ENCODE measurements around the gene ROBO1.
"Not testable (repeated sequence)": the region's sequence is repeated elsewhere in the genome, so short reads cannot be mapped to it uniquely, and the experiment has no call there.

ROBO1 gene

GRCh38 chr3:78732893-78733292 is 1034.9 kb downstream of the ROBO1 start:
- no peak for DNase-seq (ENCODE audit: low read depth)

DNA sequence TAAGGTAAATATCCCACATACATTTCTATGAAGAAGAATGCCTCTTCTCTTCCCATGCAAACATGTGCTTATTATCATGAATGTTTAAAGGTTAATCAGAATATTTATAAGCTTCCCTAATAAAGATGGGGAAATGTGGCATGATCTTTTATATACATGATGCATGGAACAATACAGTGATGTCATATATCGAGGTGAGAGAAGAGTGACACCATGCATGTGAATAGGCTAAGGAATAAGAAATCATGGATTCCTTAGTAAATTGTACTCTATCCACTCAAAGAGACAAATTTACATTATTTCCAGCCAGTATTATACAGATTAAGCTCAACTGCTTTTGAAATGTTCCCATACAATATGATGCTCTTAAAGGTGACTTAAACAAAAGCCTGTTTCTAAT is 1035.3 kb downstream of the ROBO1 start:
- DNase-seq (ENCODE audit: low read depth), result no peak

- DNase-seq (ENCODE audit: low read depth), result no peak
Observed at GRCh38 chr3:78729946-78730345, 1037.9 kb downstream of the ROBO1 start.

GRCh38 chr3:78728406-78729145 is 1039.2 kb downstream of the ROBO1 start:
- DNase-seq (ENCODE audit: low read depth), result no peak

GRCh38 chr3:78726545-78726944 is 1041.3 kb downstream of the ROBO1 start:
- no peak for DNase-seq (ENCODE audit: low read depth)

GRCh38 chr3:78725703-78726246 is 1042.0 kb downstream of the ROBO1 start:
- no peak for DNase-seq (ENCODE audit: low read depth)

DNA sequence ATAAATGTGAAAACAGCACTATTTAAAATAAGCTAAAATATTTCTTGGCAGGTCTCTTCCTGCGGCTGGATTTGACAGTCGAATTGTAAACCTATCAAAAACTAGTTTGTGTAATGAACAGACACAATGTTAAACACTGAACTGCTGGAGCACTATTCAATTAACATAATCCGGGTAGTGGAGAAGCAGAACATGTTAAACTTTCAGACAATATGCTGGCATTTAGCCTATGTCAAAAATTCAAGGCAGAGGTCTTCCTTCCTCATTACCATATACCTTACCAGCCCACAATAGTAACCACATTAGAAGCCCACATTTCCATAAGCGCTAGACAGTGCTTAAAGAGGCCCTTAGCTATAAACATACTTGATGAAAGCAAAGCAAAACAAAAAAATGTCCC is 1042.9 kb downstream of the ROBO1 start:
- DNase-seq (ENCODE audit: low read depth), result no peak

DNA sequence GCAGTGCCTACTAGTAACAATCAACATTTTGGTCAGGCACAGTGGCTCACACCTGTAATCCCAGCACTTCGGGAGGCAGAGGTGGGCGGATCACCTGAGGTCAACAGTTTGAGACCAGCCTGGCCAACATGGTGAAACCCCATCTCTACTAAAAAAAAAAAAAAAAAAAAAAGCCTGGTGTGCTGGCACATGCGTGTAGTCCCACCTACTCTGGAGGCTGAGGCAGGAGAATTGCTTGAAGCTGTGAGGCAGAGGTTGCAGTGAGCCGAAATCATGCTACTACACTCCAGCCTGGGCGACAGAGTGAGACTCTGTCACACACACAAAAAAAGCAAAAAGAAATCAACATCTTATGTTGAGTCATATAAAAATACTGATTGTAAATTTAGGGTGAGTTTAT is 1043.4 kb downstream of the ROBO1 start:
- not testable (repeated sequence) for DNase-seq (ENCODE audit: low read depth)

DNA sequence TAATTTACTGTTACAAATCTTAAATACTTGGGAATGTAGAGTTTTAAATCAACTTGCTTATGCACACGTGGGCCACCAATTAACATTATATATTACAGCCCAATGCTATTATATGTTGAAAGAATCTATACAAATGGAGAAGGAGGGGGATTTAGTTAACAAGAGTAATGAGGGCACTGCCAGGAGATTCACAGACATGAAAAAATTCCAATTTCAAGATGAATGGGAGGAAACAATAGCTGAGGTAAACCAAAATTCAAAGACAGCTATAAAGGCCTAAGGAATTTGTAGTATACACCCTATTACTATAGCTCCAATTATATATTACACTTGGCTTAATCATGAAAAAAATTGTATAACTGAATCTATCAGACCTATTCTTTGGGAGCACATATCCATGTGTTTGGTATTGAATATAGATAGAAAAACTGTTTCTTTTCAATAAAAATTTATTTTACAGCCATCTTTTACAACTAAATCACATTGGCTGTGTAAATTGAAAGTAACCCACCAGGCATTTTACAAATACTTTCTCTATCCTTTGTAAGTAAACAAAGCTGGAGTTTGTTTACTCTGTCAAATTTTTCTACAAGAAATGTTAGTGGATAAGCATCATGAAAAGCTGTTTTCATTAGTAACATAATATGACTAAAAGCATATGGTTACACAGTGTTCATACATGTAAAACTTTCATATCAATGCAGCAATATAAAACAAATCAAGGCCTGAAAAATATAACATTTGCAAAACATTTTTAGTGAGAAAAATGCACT is 1045.8 kb downstream of the ROBO1 start:
- no peak for DNase-seq (ENCODE audit: low read depth)

- no peak for DNase-seq (ENCODE audit: low read depth)
Observed at GRCh38 chr3:78718707-78719106, 1049.1 kb downstream of the ROBO1 start.

DNA sequence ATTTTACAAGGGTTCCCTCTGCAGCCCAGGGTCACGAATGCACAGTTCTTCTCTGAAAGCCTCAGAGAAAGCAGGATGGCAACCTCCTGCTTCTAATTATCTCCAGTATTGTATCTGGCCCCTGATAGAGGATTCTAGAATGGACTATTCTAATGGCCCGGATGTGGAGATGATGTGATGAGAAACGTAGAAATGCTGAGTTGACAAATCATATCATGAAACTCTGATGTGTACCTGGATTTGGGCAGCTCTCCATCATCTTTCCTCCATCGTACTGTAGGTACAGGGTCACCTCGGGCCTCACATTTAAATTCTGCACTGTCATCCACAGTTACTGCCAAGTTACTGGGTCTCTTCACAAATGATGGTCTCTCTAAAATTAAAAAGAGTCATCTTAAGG is 1050.8 kb downstream of the ROBO1 start:
- DNase-seq (ENCODE audit: low read depth), result no peak

- DNase-seq (ENCODE audit: low read depth), result no peak
Observed at GRCh38 chr3:78712941-78713340, 1054.9 kb downstream of the ROBO1 start.

- no peak for DNase-seq (ENCODE audit: low read depth)
Observed at GRCh38 chr3:78712270-78712669, 1055.5 kb downstream of the ROBO1 start.

DNA sequence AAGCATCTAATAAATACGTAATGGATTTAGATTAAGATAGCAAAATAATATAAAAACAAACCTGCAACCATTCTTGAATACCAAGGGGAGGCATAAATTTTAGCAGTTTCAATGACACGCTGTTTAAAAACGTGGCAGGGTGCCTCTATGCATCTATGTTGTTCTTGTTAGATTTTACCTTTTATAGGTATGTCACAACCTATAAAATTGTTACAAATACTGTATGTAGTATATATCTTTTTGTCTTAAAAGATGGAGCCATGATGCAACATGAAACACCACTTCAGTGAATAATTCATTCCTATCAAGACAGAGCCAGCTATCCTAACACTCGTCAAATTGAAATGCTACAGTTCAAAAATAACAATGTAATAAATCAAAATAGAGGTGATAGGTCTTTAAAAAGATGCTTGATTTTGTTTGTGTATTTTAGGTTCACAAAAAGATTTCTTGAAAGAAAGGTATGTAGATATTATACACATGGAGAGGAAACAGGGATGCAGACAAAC is 1059.2 kb downstream of the ROBO1 start:
- no peak for DNase-seq (ENCODE audit: low read depth)

- no peak for DNase-seq (ENCODE audit: low read depth)
Observed at GRCh38 chr3:78707609-78708008, 1060.2 kb downstream of the ROBO1 start.

GRCh38 chr3:78706906-78707523 is 1060.8 kb downstream of the ROBO1 start:
- DNase-seq (ENCODE audit: low read depth), result no peak

DNA sequence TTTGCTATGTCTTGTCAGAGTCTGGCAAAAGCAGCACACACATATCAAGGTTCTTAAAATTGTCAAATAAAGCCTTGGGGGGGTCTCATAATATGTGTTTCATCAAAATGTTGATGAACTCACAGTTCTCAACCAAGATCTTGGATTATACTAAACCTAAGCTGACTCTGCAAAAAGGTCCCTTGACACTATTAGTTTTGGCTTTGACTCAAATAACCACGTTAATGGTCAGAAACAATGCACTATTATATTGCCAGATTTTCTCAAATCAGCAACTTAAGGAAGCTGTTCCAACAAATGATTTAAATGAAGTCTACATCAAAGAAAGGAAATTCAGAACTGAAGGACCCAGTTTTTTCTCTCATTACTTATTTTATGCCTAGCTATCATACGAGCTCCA is 1063.9 kb downstream of the ROBO1 start:
- no peak for DNase-seq (ENCODE audit: low read depth)

- DNase-seq (ENCODE audit: low read depth), result no peak
Observed at GRCh38 chr3:78701537-78701936, 1066.3 kb downstream of the ROBO1 start.

GRCh38 chr3:78698431-78698830 is 1069.4 kb downstream of the ROBO1 start:
- no peak for DNase-seq (ENCODE audit: low read depth)

DNA sequence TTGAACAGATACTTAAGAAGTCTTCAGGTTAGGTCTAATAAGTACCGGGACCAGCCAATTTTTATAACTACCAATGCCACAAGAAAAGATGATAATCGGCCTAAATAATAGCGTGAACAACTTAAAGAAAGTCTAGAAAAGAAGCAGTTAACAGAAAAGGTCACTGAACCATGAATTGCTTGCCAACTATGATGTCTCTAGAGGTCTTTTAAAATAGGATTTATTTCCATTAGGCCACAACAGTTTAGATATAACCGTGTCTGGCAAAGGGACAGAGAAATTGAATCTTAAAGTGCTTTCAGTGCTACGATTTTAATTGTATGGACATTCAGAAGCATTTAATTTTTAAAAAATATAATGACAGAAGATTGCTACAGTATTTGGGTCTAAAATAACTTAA is 1070.4 kb downstream of the ROBO1 start:
- DNase-seq (ENCODE audit: low read depth), result no peak

GRCh38 chr3:78690766-78691165 is 1077.0 kb downstream of the ROBO1 start:
- DNase-seq (ENCODE audit: low read depth), result no peak

DNA sequence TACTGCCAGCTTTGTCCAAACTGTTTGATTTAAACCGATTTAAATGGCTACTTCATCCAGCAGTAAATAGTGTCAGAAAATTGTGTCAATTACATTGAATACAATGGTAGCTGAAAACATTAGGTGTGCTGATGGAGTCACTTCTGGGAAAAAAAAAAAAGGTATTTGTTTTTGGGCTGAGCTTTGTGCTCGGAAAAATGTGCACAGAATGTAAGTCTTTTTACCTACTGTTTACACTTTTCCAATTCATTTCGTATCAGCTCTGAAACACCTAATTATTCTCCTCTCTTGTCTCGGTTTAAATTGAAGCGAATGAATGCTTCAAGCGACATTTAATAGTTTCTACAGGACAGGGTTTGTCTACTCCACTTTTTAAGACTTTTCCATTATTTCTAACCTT is 1078.4 kb downstream of the ROBO1 start:
- no peak for DNase-seq (ENCODE audit: low read depth)

- no peak for DNase-seq (ENCODE audit: low read depth)
Observed at GRCh38 chr3:78687520-78687919, 1080.3 kb downstream of the ROBO1 start.
